Smooth muscle cell (in vitro differentiated cells): ENCODE measurements around the gene MOB2. TPM values are rescaled to one million over a fixed set of nuclear protein-coding genes. Genes with fewer than 3 reads are reported as not detected.
"Not testable (repeated sequence)": the region's sequence is repeated elsewhere in the genome, so short reads cannot be mapped to it uniquely, and the experiment has no call there.

Experiments used
- DNase-seq: peaks from one replicate; lab custom pipeline; 2025; ENCODE audit not compliant: unreplicated experiment; lab: John Stamatoyannopoulos, UW
- H2AFZ ChIP-seq: fragments of 200-600 bp; sonication (generic); 2 replicates; pipeline ENCODE4 v1.6.0; 2016; ENCODE audit warnings: antibody characterized with exemption, low read depth, mild to moderate bottlenecking
- H3F3A ChIP-seq: fragments of 200-600 bp; sonication (generic); 2 replicates; pipeline ENCODE4 v1.6.0; 2017; ENCODE audit warnings: antibody characterized with exemption, low read depth
- H3K27ac ChIP-seq: fragments of 200-600 bp; sonication (generic); 2 replicates; pipeline ENCODE4 v1.5.1; 2016; ENCODE audit warnings: low read depth, mild to moderate bottlenecking
- H3K27me3 ChIP-seq: fragments of 200-600 bp; sonication (generic); 2 replicates; pipeline ENCODE4 v1.6.1; 2016; ENCODE audit warnings: low read depth, mild to moderate bottlenecking
- H3K36me3 ChIP-seq: fragments of 200-600 bp; sonication (generic); 2 replicates; pipeline ENCODE4 v1.5.1; 2016; ENCODE audit warnings: low read depth
- H3K4me1 ChIP-seq: fragments of 200-600 bp; sonication (generic); 2 replicates; pipeline ENCODE4 v1.5.1; 2016; ENCODE audit warnings: low read depth
- H3K4me2 ChIP-seq: fragments of 200-600 bp; sonication (generic); 2 replicates; pipeline ENCODE4 v1.6.0; 2016; ENCODE audit warnings: mild to moderate bottlenecking
- H3K4me3 ChIP-seq: fragments of 200-600 bp; sonication (generic); 2 replicates; pipeline ENCODE4 v1.5.1; 2016; ENCODE audit warnings: mild to moderate bottlenecking
- H3K79me2 ChIP-seq: fragments of 200-600 bp; sonication (generic); 2 replicates; pipeline ENCODE4 v1.6.0; 2016; ENCODE audit warnings: low read depth, mild to moderate bottlenecking
- H3K9ac ChIP-seq: fragments of 200-600 bp; sonication (generic); 2 replicates; pipeline ENCODE4 v1.6.0; 2016; ENCODE audit warnings: low read depth
- H3K9me3 ChIP-seq: fragments of 200-600 bp; sonication (generic); replicated peaks from 2 replicates; pipeline ENCODE4 v1.5.1; 2016; ENCODE audit warnings: low read depth
- H4K20me1 ChIP-seq: fragments of 200-600 bp; sonication (generic); 2 replicates; pipeline ENCODE4 v1.6.0; 2016; ENCODE audit warnings: low read depth
- WGBS: methylation state at CpG from one replicate; pipeline ENCODE4 v1.1.7; 2016; ENCODE audit warnings: low lambda C conversion rate; 5-methylcytosine and 5-hydroxymethylcytosine counted together
- polyA plus RNA-seq: library from polyadenylated mRNA; unstranded; fragments of >200 nt; fragmentation: Nextera tagmentation; extraction: Ambion mirVana; gene quantifications from 2 replicates; pipeline ENCODE4 v1.2.1, GENCODE V29; 2016
- total RNA-seq: library from RNA; depleted of rRNA; stranded (reverse); fragments of >200 nt; gene quantifications from 2 replicates; pipeline ENCODE4 v1.2.3, GENCODE V29; 2014
- TF ChIP-seq, protein P1 (sequence below): fragments of 200-600 bp; sonication (generic); IDR thresholded peaks from 2 replicates; pipeline ENCODE4 v1.5.1; 2017; ENCODE audit warnings: borderline replicate concordance, mild to moderate bottlenecking, antibody characterized with exemption; ENCODE audit not compliant: insufficient read depth, poor library complexity, severe bottlenecking

MOB2 gene
- total and polyA plus RNA-seq, 2 experiments from 2014 or later: 2.5 to 24.0 TPM

DNA sequence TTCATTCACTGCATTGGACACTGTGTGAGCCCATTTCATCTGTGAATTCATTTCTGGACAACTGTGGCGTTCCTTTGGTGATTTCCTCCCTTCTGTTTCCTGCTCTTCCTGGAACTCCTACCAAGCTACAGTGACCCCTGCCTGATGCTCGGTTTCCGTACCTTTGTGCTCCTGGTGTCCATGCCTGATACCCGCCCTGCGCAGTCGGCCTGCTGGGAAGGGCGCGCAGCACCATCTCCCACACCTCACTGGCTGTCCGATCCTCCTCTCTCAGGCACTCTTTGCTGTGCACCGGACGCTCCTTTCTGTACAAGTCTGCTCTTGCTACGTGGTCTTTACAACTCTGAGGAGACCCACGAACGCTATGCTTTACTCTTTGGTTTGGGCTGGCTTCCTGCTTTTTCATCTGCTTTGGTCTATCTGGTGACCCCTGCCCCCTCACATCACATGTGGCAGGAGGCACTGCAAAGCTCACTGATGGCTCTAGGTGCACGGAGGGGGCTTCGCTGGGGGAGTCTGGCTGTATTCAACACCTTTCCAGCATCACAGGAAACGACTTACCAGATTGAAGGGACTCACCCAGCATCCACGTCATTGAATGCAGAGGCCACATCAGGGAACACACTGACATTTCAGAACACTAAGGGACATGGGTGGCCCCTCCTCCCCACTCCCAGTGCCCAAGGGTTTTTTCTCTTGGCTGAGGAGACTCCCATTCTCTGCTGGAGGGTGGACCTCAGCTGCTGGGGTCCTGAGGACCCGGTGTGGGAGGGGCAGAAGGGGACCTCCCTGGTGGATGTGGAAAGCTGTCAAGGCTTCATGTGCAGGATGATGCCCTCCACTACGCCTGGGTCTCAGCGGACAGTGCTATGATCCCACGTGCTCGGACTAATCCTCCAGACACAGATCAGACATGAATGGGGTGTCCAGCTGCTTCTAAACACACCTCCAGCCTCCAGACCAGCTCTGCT is 27.0 kb upstream of the MOB2 start:
- Histone ChIP-seq H4K20me1 (peaks cover 93% of the 10 kb centered on the region), H3K27me3 (no peaks in the 10 kb centered on the region), H3K79me2 (peaks cover 6% of the 10 kb centered on the region)

DNA sequence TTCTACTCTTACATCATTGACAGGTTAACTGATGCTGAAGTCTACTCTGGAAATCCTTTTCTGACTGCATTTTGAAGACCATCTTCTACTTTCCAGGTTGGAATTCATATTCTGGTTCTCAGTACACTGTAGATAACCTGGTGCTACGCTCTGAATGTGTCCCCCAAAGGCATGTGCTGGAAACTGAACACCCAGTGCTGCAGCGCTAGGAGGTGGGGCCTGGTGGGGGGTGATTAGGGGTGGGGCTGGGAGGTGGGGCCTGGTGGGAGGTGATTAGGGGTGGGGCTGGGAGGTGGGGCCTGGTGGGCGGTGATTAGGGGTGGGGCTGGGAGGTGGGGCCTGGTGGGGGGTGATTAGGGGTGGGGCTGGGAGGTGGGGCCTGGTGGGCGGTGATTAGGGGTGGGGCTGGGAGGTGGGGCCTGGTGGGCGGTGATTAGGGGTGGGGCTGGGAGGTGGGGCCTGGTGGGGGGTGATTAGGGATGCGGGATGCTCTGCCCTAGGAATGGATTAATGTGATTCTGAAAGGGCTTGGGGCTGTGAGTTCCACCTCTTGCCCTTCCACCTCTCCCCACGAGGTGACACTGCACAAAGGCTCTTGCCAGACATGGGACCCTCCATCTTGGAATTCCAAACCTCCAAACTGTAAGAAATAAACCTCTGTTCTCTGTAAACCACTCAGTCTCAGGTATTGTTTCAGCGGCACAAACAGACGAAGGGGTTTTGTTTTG is 26.1 kb upstream of the MOB2 start:
- H3K4me2 ChIP-seq, H3K4me1 ChIP-seq, H3K9ac ChIP-seq, H3K36me3 ChIP-seq, H3K27me3 ChIP-seq, H3K9me3 ChIP-seq, H3K27ac ChIP-seq, H2AFZ ChIP-seq, DNase-seq, H3K79me2 ChIP-seq, H3K4me3 ChIP-seq, H3F3A ChIP-seq: not testable (repeated sequence)
- 86% methylated on average over 5 of the region's 9 CpGs for WGBS
- H4K20me1 ChIP-seq: peaks cover 93% of the 10 kb centered on the region

More for the DNA sequence above, 27.0 kb upstream of the MOB2 start:
- Histone ChIP-seq H3K27ac (no peak overlapping the region), H3K4me2 (no peak overlapping the region), H3K9me3 (no peaks in the 10 kb centered on the region), H3F3A (no peaks in the 10 kb centered on the region), H2AFZ (no peak overlapping the region), H3K9ac (no peak overlapping the region), H3K4me3 (no peak overlapping the region), H3K4me1 (peaks cover 5% of the 10 kb centered on the region), H3K36me3 (no peaks in the 10 kb centered on the region)
- WGBS: 92% methylated on average over 23 of the region's 23 CpGs
- TF ChIP-seq, protein P1, sequence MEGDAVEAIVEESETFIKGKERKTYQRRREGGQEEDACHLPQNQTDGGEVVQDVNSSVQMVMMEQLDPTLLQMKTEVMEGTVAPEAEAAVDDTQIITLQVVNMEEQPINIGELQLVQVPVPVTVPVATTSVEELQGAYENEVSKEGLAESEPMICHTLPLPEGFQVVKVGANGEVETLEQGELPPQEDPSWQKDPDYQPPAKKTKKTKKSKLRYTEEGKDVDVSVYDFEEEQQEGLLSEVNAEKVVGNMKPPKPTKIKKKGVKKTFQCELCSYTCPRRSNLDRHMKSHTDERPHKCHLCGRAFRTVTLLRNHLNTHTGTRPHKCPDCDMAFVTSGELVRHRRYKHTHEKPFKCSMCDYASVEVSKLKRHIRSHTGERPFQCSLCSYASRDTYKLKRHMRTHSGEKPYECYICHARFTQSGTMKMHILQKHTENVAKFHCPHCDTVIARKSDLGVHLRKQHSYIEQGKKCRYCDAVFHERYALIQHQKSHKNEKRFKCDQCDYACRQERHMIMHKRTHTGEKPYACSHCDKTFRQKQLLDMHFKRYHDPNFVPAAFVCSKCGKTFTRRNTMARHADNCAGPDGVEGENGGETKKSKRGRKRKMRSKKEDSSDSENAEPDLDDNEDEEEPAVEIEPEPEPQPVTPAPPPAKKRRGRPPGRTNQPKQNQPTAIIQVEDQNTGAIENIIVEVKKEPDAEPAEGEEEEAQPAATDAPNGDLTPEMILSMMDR: no peak
- DNase-seq: no peak

GRCh38 chr11:1511937-1512496 is 25.4 kb upstream of the MOB2 start:
- TF ChIP-seq, protein P1: no peak
- H3K79me2 ChIP-seq: peaks cover 14% of the 10 kb centered on the region
- no peaks in the 10 kb centered on the region for H3K9me3 ChIP-seq
- no peak for DNase-seq
- H3K4me1 ChIP-seq: peaks cover 11% of the 10 kb centered on the region
- no peaks in the 10 kb centered on the region for H3F3A ChIP-seq
- no peaks in the 10 kb centered on the region for H3K27me3 ChIP-seq
- peaks cover 93% of the 10 kb centered on the region for H4K20me1 ChIP-seq
- WGBS: 92% methylated on average over 12 of the region's 12 CpGs
- H2AFZ ChIP-seq: no peak overlapping the region
- no peak overlapping the region for H3K9ac ChIP-seq
- no peaks in the 10 kb centered on the region for H3K36me3 ChIP-seq
- no peak overlapping the region for H3K4me2 ChIP-seq
- H3K4me3 ChIP-seq: no peak overlapping the region
- no peak overlapping the region for H3K27ac ChIP-seq

- Histone ChIP-seq H3K9ac (no peak overlapping the region), H3K9me3 (no peaks in the 10 kb centered on the region), H3K27ac (no peak overlapping the region), H3K4me1 (peaks cover 11% of the 10 kb centered on the region), H3F3A (no peaks in the 10 kb centered on the region), H2AFZ (no peak overlapping the region), H4K20me1 (peaks cover 93% of the 10 kb centered on the region), H3K4me2 (no peak overlapping the region), H3K27me3 (no peaks in the 10 kb centered on the region), H3K79me2 (peaks cover 17% of the 10 kb centered on the region), H3K36me3 (no peaks in the 10 kb centered on the region), H3K4me3 (no peak overlapping the region)
- TF ChIP-seq, protein P1: no peak
- WGBS: 68% methylated on average over 11 of the region's 11 CpGs
- no peak for DNase-seq
These were observed 24.3 kb upstream of the MOB2 start for GRCh38 chr11:1510928-1511327.

GRCh38 chr11:1510351-1510750 is 23.8 kb upstream of the MOB2 start:
- H2AFZ ChIP-seq, H3K27me3 ChIP-seq, H3K9me3 ChIP-seq, H3K4me3 ChIP-seq, H3K9ac ChIP-seq, H3K36me3 ChIP-seq, H3F3A ChIP-seq, H3K4me2 ChIP-seq, DNase-seq, H3K27ac ChIP-seq: not testable (repeated sequence)
- Histone ChIP-seq H3K4me1 (peaks cover 11% of the 10 kb centered on the region), H3K79me2 (peaks cover 17% of the 10 kb centered on the region), H4K20me1 (peaks cover 93% of the 10 kb centered on the region)
- WGBS: 100% methylated on average over 1 of the region's 18 CpGs
